ENCODE results near the gene CEP112. TPM values are rescaled to one million over a fixed set of nuclear protein-coding genes. Genes with fewer than 3 reads are reported as not detected.

The CEP112 gene
- total RNA-seq, 1 donor from 2014 or later, result 13.9 TPM

GRCh38 chr17:65696739-65697394, 495.1 kb downstream of the CEP112 start:
- H3K79me2 ChIP-seq (ENCODE audit: insufficient read depth, low read length), result no peaks in the 10 kb centered on the region
- H3K4me1 ChIP-seq (ENCODE audit: insufficient read depth, low read length), result peaks cover 31% of the 10 kb centered on the region
- no peak overlapping the region for H3K4me3 ChIP-seq (ENCODE audit: insufficient read depth, low read depth, low read length)
- no peaks in the 10 kb centered on the region for H3K27me3 Mint-ChIP-seq (ENCODE audit: low read depth, unreplicated experiment)
- TF ChIP-seq CTCF (IDR thresholded peaks at IDR 0.05; ENCODE audit: insufficient read depth, low read depth, low read length) (no peak), EZH2 (IDR thresholded peaks at IDR 0.05; ENCODE audit: insufficient read depth, low read length) (no peak)
- H3K27me3 ChIP-seq (ENCODE audit: insufficient read depth, low read length), result no peaks in the 10 kb centered on the region
- FAIRE-seq, result peak; percentile 43
- peak overlapping the region; percentile 82 for H3K4me2 ChIP-seq (ENCODE audit: low read length)
- no peak overlapping the region for H2AFZ ChIP-seq (ENCODE audit: low read depth, low read length)
- H3K9me3 Mint-ChIP-seq (ENCODE audit: unreplicated experiment), result peaks cover 4% of the 10 kb centered on the region
- peaks cover 3% of the 10 kb centered on the region for H3K36me3 Mint-ChIP-seq (ENCODE audit: low read depth, unreplicated experiment)
- peak; percentile 59 for DNase-seq (ENCODE audit: low read depth)
- no peaks in the 10 kb centered on the region for H3K9me3 ChIP-seq (ENCODE audit: insufficient read depth, low read depth, low read length)
- H3K4me1 Mint-ChIP-seq (ENCODE audit: low read depth, unreplicated experiment), result peaks cover 30% of the 10 kb centered on the region
- H3K27ac ChIP-seq (ENCODE audit: low read depth, low read length), result peak overlapping the region; percentile 83
- peak overlapping the region; percentile 76 for H3K9ac ChIP-seq (ENCODE audit: low read length)
- no peaks in the 10 kb centered on the region for H4K20me1 ChIP-seq (ENCODE audit: insufficient read depth, low read length)
- peak overlapping the region; percentile 79 for H3K27ac Mint-ChIP-seq (ENCODE audit: unreplicated experiment)
- H3K4me3 Mint-ChIP-seq (ENCODE audit: unreplicated experiment), result peak overlapping the region; percentile 9
- no peaks in the 10 kb centered on the region for H3K36me3 ChIP-seq (ENCODE audit: insufficient read depth, low read length)

GRCh38 chr17:65694601-65695000, 497.3 kb downstream of the CEP112 start:
- no peaks in the 10 kb centered on the region for H4K20me1 ChIP-seq (ENCODE audit: insufficient read depth, low read length)
- Mint-ChIP-seq H3K4me1 (ENCODE audit: low read depth, unreplicated experiment) (peaks cover 34% of the 10 kb centered on the region), H3K27me3 (ENCODE audit: low read depth, unreplicated experiment) (no peaks in the 10 kb centered on the region), H3K9me3 (ENCODE audit: unreplicated experiment) (no peaks in the 10 kb centered on the region), H3K4me3 (ENCODE audit: unreplicated experiment) (no peak overlapping the region), H3K36me3 (ENCODE audit: low read depth, unreplicated experiment) (no peaks in the 10 kb centered on the region), H3K27ac (ENCODE audit: unreplicated experiment) (no peak overlapping the region)
- H2AFZ ChIP-seq (ENCODE audit: low read depth, low read length), result no peak overlapping the region
- no peaks in the 10 kb centered on the region for H3K79me2 ChIP-seq (ENCODE audit: insufficient read depth, low read length)
- TF ChIP-seq CTCF (IDR thresholded peaks at IDR 0.05; ENCODE audit: insufficient read depth, low read depth, low read length), result no peak
- no peak overlapping the region for H3K9ac ChIP-seq (ENCODE audit: low read length)
- H3K4me2 ChIP-seq (ENCODE audit: low read length), result no peak overlapping the region
- no peak overlapping the region for H3K27ac ChIP-seq (ENCODE audit: low read depth, low read length)
- no peaks in the 10 kb centered on the region for H3K36me3 ChIP-seq (ENCODE audit: insufficient read depth, low read length)
- H3K4me1 ChIP-seq (ENCODE audit: insufficient read depth, low read length), result peaks cover 31% of the 10 kb centered on the region
- FAIRE-seq (no peak), DNase-seq (ENCODE audit: low read depth) (no peak)
- H3K27me3 ChIP-seq (ENCODE audit: insufficient read depth, low read length), result no peaks in the 10 kb centered on the region
- no peaks in the 10 kb centered on the region for H3K9me3 ChIP-seq (ENCODE audit: insufficient read depth, low read depth, low read length)
- no peak overlapping the region for H3K4me3 ChIP-seq (ENCODE audit: insufficient read depth, low read depth, low read length)

GRCh38 chr17:65690626-65691310, 501.2 kb downstream of the CEP112 start:
- H3K4me1 Mint-ChIP-seq (ENCODE audit: low read depth, unreplicated experiment), result peaks cover 5% of the 10 kb centered on the region
- no peak for FAIRE-seq
- H2AFZ ChIP-seq (ENCODE audit: low read depth, low read length), result no peak overlapping the region

More at GRCh38 chr17:65690626-65691310, 501.2 kb downstream of the CEP112 start:
- no peak for TF ChIP-seq CTCF (IDR thresholded peaks at IDR 0.05; ENCODE audit: insufficient read depth, low read depth, low read length)
- no peak for TF ChIP-seq EZH2 (IDR thresholded peaks at IDR 0.05; ENCODE audit: insufficient read depth, low read length)
- no peak overlapping the region for H3K4me3 ChIP-seq (ENCODE audit: insufficient read depth, low read depth, low read length)
- Mint-ChIP-seq H3K9me3 (ENCODE audit: unreplicated experiment) (no peaks in the 10 kb centered on the region), H3K4me3 (ENCODE audit: unreplicated experiment) (no peak overlapping the region), H3K27ac (ENCODE audit: unreplicated experiment) (no peak overlapping the region), H3K36me3 (ENCODE audit: low read depth, unreplicated experiment) (no peaks in the 10 kb centered on the region), H3K27me3 (ENCODE audit: low read depth, unreplicated experiment) (no peaks in the 10 kb centered on the region)
- H3K4me2 ChIP-seq (ENCODE audit: low read length), result no peak overlapping the region
- no peaks in the 10 kb centered on the region for H4K20me1 ChIP-seq (ENCODE audit: insufficient read depth, low read length)
- H3K27me3 ChIP-seq (ENCODE audit: insufficient read depth, low read length), result no peaks in the 10 kb centered on the region
- H3K27ac ChIP-seq (ENCODE audit: low read depth, low read length), result no peak overlapping the region
- H3K9ac ChIP-seq (ENCODE audit: low read length), result no peak overlapping the region
- DNase-seq (ENCODE audit: low read depth), result no peak
- H3K36me3 ChIP-seq (ENCODE audit: insufficient read depth, low read length), result no peaks in the 10 kb centered on the region
- no peaks in the 10 kb centered on the region for H3K9me3 ChIP-seq (ENCODE audit: insufficient read depth, low read depth, low read length)
- no peaks in the 10 kb centered on the region for H3K4me1 ChIP-seq (ENCODE audit: insufficient read depth, low read length)
- H3K79me2 ChIP-seq (ENCODE audit: insufficient read depth, low read length), result no peaks in the 10 kb centered on the region

All from astrocyte (in vitro differentiated cells and primary cell).